Superior temporal gyrus (tissue), 1 donor: ENCODE measurements around the gene PUM1.

Experiments
- DNase-seq: peaks from one replicate; pipeline ENCODE4 v3.0.0-alpha.2; 2016; ENCODE audit errors: extremely low spot score

The PUM1 gene

GRCh38 chr1:30892671-30893073, 172.8 kb downstream of the PUM1 start:
- DNase-seq: no peak

DNA sequence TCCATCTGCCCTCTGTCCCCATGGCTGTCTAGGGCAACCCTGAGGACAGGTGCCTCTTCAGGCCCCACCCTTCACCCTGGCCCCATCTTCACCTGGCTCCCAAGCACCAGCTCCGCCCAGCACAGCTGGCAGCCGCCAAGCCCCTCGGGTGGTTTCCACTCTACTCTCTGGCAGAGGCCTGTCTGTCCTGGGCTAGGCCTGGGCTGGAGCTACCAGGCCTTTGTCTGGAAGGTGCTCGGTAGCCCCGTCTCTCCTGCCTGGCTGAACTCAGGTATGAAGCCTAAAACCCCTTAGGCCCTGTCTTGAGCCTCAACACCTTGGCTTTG, 174.3 kb downstream of the PUM1 start:
- DNase-seq: no peak

DNA sequence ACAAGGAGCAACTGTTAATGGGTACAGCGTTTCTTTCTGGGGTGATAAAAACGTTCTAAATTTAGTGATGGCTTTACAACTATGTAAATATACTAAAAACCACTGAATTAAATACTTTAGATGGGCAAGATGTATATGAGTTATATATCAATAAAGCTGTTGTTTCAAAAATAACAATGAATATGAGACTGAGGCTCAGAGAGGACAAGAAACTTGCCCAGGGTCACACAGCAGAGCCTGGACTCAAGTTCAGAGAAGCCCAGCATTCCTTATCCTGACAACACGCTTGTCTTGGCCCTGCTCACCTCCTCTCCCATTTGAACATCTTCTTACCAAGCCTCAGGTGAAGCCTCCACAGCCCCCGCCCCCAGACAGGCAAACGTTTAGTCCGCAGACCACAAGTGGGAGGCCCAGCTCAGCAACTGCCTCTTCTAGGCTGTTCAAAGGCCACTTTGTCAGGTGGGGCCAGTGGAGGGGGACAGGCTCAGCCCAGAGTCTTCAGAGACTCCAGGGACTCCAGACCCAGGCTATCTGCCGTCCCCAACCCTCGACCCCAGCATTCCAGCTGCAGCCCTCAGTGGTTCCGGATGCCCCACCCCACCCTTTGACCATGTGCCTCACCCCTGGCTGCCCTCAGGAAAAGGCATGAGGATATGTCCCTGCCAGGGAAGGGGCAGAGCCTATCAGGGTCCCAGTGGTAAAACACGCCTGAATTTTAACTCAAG, 174.9 kb downstream of the PUM1 start:
- no peak for DNase-seq

GRCh38 chr1:30889511-30889910, 176.0 kb downstream of the PUM1 start:
- no peak for DNase-seq

- no peak for DNase-seq
Measured at GRCh38 chr1:30888975-30889374, 176.5 kb downstream of the PUM1 start.

- DNase-seq: peak; percentile 67
Measured at GRCh38 chr1:30888391-30888790, 177.1 kb downstream of the PUM1 start.

DNA sequence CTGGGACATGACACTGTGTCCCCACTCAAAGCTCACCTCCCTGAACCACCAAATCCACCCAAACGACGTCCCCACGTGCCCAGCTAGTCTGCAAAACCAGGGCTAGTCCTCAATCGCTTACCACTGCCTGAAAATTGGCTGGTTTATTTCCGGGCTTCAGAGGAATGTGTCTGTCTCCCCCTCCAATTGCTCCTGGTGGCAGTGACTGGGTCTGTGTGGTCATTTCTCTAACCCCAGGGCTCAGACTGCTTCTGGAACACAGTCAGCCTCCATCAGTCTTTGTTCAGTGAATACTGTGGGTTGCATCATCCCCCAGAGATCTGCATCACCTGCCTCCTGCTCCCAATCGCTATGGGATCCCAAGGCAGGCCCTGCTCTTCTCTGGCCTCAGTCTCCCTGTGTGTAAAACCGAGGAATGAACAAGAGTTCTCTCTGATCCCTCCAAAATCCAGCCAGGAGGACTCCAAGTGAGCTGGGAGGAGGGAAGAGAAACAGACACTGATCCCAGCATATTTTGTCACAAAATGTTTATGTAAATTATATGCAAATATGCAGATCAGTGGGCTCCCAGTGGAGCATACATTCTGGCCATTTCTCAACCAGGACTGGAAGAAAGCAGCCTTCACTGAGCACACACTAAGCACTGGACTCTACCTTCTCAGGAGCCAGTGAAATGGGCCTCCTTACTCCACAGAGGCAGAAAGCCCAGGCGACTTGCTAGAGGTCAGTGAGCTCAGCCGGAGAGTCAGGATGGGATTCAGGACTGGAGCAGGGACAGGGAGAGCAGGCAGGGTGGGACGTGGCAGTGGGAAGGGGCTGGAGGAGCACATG, 177.8 kb downstream of the PUM1 start:
- DNase-seq: no peak

GRCh38 chr1:30886710-30887428, 178.6 kb downstream of the PUM1 start:
- DNase-seq: no peak

DNA sequence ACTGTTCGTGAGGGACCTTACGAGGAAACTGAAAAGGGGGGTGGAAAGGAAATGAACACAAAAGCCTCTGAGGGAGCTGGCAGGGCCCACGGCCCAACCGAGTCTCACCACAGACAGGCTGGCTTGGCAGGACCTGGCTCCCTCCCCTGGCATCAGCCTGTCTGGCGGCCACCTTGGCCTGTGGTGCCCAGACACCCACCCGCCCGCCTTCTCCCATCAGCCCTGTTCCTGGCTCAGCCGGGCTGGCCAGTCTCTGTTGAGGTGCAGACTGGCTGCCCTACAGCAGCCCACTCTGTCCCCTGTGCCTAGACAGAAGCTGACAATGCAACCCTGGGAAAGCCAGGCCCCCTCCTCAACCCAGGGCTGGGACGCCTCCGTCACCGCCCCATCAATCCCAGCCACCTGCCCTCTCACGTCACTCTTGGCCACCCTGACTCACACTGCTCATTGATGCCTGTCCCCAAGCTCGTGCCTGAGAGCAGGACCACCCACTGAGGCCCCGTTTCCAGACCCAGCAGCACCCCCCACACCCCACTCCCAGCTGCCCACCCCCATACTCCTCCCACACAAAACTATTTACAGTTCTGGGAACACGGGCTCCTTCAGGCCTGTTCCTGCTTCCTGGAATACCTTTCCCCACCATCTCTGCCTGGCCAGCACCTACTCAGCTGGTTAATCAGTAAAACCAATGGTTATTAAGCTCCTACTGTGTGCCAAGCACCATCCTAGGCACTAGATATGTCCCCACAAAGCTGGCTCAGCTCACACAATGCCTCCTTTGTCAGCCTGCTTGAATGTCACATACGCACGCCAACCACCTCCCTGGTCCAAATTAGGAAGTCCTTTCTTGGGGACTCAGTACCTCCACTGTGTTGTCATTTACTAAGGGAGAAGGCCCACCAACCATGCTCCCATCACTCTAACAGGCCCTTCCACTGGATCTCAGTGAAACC, 179.7 kb downstream of the PUM1 start:
- DNase-seq: no peak

DNA sequence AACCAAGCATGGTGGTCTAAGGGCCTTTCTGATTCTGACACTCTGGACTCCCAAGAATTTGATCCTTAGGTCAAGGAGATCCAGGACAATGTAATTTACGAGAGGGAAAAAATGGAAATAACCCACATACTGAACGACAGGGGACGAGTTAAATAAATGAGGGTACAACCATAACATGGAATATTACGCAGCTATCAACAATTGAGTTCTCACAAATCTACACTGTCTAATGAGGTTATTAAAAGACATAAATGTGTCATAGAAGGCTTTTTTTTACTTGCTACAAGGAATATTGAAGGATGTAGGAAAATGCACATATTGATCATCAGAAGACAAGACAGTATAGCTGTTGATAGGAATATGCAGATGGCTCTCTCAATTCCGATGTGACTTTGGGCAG, 180.8 kb downstream of the PUM1 start:
- DNase-seq: no peak

- no peak for DNase-seq
Measured at GRCh38 chr1:30883389-30884172, 181.9 kb downstream of the PUM1 start.

DNA sequence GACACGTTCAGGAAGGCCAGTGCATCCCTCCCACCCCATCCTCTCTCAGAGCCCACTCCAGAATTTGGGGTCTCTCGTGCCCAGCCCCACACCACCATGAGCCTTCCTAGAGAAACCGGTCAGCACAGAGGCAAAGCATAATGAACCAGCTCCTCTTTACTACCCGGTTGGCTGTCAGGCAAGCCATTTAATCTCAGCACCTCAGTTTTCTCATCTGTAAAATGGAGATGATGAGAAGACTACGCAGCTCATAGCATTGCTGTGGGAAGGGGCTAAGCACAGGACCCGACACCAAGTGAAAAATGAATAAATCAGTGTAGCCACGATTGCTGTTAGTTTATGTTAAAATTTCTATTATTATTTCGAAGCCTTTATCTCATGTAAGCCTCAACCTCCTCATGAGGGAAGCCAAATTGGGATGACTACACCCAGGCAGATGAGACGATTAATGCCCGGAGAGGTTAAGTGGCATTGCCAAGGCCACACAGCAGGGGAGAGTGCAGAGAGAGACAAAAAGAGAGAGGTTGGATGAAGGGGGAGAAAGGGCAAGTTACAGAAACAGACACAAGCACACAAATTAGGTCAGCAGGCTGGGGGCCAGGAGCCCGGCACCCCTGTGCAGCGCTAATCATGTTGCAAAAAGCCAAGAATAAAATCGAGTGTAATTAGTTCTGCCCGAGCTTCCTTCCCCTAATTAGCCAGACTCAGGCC, 182.7 kb downstream of the PUM1 start:
- no peak for DNase-seq
